AG10803 (cell line): ENCODE measurements around the gene CBARP.
"Not testable (repeated sequence)": the region's sequence is repeated elsewhere in the genome, so short reads cannot be mapped to it uniquely, and the experiment has no call there.

Experiments used
- DNase-seq: peaks from one replicate; pipeline ENCODE4 v3.0.0; 2010; ENCODE audit warnings: low read depth
- H3K4me3 ChIP-seq: 2 replicates; pipeline ENCODE4 v1.5.1; 2011; ENCODE audit warnings: mild to moderate bottlenecking, low read length, control low read depth
- TF ChIP-seq, protein P1 (sequence below): conservative IDR thresholded peaks from 2 replicates; pipeline ENCODE4 v1.5.1; 2011; ENCODE audit warnings: mild to moderate bottlenecking, low read length, control low read depth, inconsistent platforms

The CBARP gene

DNA sequence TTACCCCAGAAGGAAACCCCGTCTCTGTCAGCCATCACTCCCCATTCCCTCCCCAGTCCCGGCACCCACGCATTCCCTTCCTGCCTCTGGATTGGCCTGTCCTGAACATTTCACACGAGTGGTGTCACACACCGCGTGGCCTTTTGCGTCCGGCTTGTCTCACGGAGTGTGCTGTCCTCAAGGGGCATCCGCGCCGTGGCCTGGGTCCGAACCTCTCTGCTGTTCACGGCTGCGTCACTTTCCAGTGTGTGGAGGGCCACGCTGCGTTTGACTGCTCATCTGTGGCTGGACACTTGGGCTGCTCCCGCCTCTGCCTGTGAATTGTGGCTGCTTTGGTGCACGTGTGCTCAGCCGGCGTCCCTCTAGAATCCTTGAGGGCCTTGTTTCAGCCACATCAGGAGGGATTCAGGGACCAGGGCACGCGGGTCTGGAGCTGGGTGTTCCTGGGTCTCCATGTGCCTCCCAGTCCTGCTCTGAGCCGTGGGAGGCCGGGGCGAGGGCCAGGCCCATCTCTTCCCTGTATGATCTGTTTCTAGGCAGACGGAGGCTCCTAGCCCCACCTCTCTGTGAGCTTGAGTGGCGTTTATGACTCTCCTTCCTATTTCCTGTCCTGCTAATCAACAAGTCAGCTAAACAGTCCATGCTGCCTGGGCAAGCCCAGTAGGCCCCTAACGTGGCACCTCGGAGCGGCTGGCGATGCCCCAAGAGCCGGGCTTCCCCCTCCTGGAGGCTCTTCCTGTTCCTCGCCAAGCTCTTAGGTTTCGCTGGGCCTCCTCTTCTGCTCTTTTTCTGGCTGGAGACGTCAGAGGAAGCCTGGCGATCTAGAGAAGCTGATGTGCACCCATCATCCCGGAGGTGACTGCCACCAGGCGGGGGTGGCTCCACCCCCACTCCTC, 24.2 kb downstream of the CBARP start:
- TF ChIP-seq, protein P1, sequence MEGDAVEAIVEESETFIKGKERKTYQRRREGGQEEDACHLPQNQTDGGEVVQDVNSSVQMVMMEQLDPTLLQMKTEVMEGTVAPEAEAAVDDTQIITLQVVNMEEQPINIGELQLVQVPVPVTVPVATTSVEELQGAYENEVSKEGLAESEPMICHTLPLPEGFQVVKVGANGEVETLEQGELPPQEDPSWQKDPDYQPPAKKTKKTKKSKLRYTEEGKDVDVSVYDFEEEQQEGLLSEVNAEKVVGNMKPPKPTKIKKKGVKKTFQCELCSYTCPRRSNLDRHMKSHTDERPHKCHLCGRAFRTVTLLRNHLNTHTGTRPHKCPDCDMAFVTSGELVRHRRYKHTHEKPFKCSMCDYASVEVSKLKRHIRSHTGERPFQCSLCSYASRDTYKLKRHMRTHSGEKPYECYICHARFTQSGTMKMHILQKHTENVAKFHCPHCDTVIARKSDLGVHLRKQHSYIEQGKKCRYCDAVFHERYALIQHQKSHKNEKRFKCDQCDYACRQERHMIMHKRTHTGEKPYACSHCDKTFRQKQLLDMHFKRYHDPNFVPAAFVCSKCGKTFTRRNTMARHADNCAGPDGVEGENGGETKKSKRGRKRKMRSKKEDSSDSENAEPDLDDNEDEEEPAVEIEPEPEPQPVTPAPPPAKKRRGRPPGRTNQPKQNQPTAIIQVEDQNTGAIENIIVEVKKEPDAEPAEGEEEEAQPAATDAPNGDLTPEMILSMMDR, result no peak
- no peak overlapping the region for H3K4me3 ChIP-seq
- peak; percentile 61 for DNase-seq

DNA sequence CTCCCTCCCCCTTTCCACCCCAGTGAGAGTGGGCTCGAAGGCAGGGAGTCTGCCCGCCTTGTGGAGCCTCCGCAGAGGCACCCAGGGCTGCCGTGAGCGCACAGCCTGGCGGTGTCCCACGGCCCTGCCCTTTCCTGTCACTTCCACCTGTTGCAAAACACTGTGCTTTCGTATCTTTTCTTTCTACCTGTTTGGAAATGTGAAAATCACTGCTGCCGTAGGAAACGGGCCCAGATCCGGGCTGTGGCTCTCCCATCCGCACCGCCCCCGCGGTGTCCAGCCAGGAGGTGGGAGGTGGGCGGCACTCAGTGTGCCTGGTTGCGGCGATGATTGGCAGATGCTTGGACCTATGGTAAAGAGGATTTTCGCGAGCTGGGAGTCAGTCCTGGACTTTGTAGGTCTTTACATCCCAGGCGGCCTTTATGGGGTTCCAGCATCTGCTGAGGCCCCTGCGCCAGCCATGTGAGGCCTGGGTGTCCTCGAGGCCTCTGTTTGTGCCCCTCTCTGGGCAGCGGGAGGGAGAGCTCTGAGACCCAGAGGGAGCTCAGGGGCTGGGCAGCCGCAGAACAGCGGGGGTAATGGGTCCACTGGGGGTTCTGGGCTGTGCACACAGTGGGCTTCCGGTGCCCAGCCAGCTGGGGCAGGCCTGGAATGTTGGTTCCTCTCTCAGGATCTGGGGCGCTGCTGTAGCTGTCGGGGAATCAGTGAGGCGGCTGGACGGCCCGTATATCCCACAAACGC, 26.1 kb downstream of the CBARP start:
- no peak for DNase-seq
- TF ChIP-seq, protein P1, result no peak
- H3K4me3 ChIP-seq, result no peak overlapping the region

DNA sequence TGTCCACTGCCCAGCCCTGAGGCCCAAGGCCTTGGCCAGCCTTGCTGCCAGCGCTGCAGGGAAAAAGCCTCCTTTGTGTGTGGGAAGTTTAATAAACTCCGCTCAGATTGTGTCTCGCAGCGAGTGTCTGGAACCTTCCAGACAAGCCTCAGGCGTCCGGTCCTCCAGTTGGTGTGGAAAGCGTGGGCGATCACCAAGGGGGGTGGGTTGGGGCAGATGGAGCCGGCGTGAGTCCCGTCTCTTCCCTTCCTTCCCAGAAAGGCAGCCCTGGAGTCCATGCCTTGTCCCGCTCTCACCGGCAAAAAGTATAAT, 27.6 kb downstream of the CBARP start:
- no peak for DNase-seq
- TF ChIP-seq, protein P1, result no peak
- no peak overlapping the region for H3K4me3 ChIP-seq

DNA sequence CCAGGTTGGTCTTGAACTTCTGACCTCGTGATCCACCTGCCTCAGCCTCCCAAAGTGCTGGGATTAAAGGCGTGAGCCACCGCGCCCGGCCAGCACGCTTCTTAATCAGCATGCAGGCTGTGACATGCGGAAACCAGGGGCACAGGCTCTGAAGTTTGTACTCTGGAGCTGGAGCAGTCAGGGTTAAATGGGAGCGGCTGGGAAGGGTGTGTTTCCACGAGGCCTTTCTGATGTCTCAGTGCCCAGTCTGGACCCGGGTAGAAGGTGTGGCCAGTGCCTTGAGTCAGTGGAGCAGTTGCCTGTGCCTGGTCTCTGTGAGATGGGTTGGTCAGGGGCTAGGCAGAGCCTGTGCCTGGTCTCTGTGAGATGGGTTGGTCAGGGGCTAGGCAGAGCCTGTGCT, 29.0 kb downstream of the CBARP start:
- not testable (repeated sequence) for H3K4me3 ChIP-seq, DNase-seq

DNA sequence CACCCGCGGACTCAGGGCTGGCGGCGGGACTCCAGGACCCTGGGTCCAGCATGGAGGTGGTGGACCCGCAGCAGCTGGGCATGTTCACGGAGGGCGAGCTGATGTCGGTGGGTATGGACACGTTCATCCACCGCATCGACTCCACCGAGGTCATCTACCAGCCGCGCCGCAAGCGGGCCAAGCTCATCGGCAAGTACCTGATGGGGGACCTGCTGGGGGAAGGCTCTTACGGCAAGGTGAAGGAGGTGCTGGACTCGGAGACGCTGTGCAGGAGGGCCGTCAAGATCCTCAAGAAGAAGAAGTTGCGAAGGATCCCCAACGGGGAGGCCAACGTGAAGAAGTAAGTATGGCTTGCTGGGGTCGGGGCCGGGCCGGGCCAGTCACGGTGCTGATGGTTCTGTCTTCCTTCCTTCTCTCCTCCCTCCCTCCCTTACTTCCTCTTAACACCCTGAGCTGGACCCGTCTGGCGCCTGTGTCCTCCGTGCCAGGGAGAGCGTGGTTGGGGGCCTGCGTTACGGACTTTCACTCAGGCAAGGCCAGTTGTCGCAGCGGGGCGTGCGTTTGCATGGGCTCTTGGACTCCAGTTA, 30.8 kb downstream of the CBARP start:
- TF ChIP-seq, protein P1, result no peak
- no peak for DNase-seq
- peak overlapping the region; percentile 80 for H3K4me3 ChIP-seq

DNA sequence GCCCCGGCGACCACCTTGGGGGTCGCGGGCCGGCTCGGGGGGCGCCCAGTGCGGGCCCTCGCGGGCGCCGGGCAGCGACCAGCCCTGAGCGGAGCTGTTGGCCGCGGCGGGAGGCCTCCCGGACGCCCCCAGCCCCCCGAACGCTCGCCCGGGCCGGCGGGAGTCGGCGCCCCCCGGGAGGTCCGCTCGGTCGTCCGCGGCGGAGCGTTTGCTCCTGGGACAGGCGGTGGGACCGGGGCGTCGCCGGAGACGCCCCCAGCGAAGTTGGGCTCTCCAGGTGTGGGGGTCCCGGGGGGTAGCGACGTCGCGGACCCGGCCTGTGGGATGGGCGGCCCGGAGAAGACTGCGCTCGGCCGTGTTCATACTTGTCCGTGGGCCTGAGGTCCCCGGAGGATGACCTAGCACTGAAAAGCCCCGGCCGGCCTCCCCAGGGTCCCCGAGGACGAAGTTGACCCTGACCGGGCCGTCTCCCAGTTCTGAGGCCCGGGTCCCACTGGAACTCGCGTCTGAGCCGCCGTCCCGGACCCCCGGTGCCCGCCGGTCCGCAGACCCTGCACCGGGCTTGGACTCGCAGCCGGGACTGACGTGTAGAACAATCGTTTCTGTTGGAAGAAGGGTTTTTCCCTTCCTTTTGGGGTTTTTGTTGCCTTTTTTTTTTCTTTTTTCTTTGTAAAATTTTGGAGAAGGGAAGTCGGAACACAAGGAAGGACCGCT, 31.5 kb downstream of the CBARP start:
- peak overlapping the region; percentile 80 for H3K4me3 ChIP-seq
- no peak for DNase-seq
- TF ChIP-seq, protein P1, result no peak
